Measurements from ENCODE around the gene MRPL12. TPM values are rescaled to one million over a fixed set of nuclear protein-coding genes. Genes with fewer than 3 reads are reported as not detected.

The MRPL12 gene
- total RNA-seq, 1 experiment from 2014 or later, result 140 TPM

GRCh38 chr17:81686614-81687013 is 16.6 kb upstream of the MRPL12 start:
- Histone ChIP-seq H2BK15ac (ENCODE audit: low read depth, low read length) (no peak overlapping the region), H3T11ph (ENCODE audit: low read length) (no peak overlapping the region), H2BK120ac (ENCODE audit: low read depth, low read length, poor library complexity, severe bottlenecking) (no peak overlapping the region), H4K20me1 (ENCODE audit: control insufficient read depth, insufficient read depth, insufficient read length) (no peaks in the 10 kb centered on the region), H4K91ac (ENCODE audit: insufficient read length, low read depth, low read length) (no peak overlapping the region), H2AFZ (ENCODE audit: low read length) (no peak overlapping the region), H2BK12ac (ENCODE audit: insufficient read length, low read depth, low read length) (no peak overlapping the region), H3K4me1 (ENCODE audit: insufficient read depth, low read length) (no peaks in the 10 kb centered on the region), H3K18ac (ENCODE audit: insufficient read length, low read depth, low read length) (no peak overlapping the region), H3K4me2 (ENCODE audit: insufficient read depth, insufficient read length, low read length) (no peak overlapping the region), H3K9ac (ENCODE audit: extremely low read depth, insufficient read length, low read length) (no peak overlapping the region), H3K9me3 (ENCODE audit: control insufficient read depth, low read depth, low read length) (no peaks in the 10 kb centered on the region), H3K23me2 (ENCODE audit: insufficient read length, low read depth, low read length, poor library complexity, severe bottlenecking) (peaks cover 10% of the 10 kb centered on the region), H3K27ac (ENCODE audit: insufficient read length, low read depth, low read length) (no peak overlapping the region), H3K23ac (ENCODE audit: insufficient read length, low read depth, low read length) (no peak overlapping the region), H4K5ac (ENCODE audit: insufficient read length, low read depth, low read length) (no peak overlapping the region), H3K27me3 (ENCODE audit: insufficient read depth, low read length) (no peaks in the 10 kb centered on the region), H3K79me1 (ENCODE audit: insufficient read depth, low read depth, low read length, poor library complexity, severe bottlenecking) (peaks cover 8% of the 10 kb centered on the region), H3K56ac (ENCODE audit: insufficient read length, low read depth, low read length) (no peak overlapping the region), H4K8ac (replicated peaks; ENCODE audit: insufficient read length, low read depth, low read length) (no peak overlapping the region), H2AK5ac (ENCODE audit: insufficient read length, low read length) (no peak overlapping the region), H3K14ac (ENCODE audit: insufficient read depth, low read length) (no peak overlapping the region), H3K79me2 (ENCODE audit: insufficient read depth, low read length) (peaks cover 11% of the 10 kb centered on the region; the same call in 1 of the 2 replicates), H3K4ac (ENCODE audit: low read depth, low read length) (no peak overlapping the region), H2BK20ac (ENCODE audit: low read depth, low read length, poor library complexity, severe bottlenecking) (no peak overlapping the region), H2BK5ac (ENCODE audit: insufficient read length, low read length) (no peak overlapping the region)
- TF ChIP-seq, protein P1, sequence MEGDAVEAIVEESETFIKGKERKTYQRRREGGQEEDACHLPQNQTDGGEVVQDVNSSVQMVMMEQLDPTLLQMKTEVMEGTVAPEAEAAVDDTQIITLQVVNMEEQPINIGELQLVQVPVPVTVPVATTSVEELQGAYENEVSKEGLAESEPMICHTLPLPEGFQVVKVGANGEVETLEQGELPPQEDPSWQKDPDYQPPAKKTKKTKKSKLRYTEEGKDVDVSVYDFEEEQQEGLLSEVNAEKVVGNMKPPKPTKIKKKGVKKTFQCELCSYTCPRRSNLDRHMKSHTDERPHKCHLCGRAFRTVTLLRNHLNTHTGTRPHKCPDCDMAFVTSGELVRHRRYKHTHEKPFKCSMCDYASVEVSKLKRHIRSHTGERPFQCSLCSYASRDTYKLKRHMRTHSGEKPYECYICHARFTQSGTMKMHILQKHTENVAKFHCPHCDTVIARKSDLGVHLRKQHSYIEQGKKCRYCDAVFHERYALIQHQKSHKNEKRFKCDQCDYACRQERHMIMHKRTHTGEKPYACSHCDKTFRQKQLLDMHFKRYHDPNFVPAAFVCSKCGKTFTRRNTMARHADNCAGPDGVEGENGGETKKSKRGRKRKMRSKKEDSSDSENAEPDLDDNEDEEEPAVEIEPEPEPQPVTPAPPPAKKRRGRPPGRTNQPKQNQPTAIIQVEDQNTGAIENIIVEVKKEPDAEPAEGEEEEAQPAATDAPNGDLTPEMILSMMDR (conservative IDR thresholded peaks at IDR 0.05), result no peak
- Mint-ChIP-seq H3K27ac (no peak overlapping the region), H3K36me3 (ENCODE audit: insufficient read depth in 1 of 3, low read depth in 3 of 3) (peaks cover 29 to 57% (median 57%) of the 10 kb centered on the region in 3 experiments), H3K9me3 (no peaks in the 10 kb centered on the region), H3K27me3 (ENCODE audit: low read depth) (no peaks in the 10 kb centered on the region), H3K4me3 (0 out of 5 replicates have a peak overlapping the region, but pooled peaks of 1 of the 2 experiments have one; percentile 20), H3K4me1 (peaks cover 14 to 20% of the 10 kb centered on the region in 2 experiments)
- DNase-seq, result no peak
- no CpG with 5 or more reads among the region's 20 CpGs for WGBS (ENCODE audit: extremely low coverage, insufficient read length, low lambda C conversion rate)

All from H9 (cell line).